ENCODE measurements around the gene PTPRN.
"Not testable (repeated sequence)": the region's sequence is repeated elsewhere in the genome, so short reads cannot be mapped to it uniquely, and the experiment has no call there.

Gene PTPRN

GRCh38 chr2:219271021-219271420, 38.2 kb downstream of the PTPRN start:
- no peak for DNase-seq

DNA sequence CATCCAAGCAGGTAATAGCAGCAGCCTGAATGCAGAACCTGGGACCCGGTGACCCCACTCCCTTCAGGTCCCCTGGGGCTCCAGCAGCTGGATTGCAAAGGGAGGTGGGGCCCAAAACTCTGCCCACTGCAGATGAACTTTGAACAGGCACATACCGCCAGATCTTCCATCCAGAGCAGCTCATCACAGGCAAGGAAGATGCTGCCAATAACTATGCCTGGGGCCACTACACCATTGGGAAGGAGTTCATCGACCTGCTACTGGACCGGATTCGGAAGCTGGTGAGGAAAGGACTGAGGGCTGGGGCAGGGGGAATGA, 39.2 kb downstream of the PTPRN start:
- no peak for DNase-seq

- DNase-seq, result peak in 1 of 56 donors; percentile 23
Observed at GRCh38 chr2:219269362-219270054, 39.7 kb downstream of the PTPRN start.

DNA sequence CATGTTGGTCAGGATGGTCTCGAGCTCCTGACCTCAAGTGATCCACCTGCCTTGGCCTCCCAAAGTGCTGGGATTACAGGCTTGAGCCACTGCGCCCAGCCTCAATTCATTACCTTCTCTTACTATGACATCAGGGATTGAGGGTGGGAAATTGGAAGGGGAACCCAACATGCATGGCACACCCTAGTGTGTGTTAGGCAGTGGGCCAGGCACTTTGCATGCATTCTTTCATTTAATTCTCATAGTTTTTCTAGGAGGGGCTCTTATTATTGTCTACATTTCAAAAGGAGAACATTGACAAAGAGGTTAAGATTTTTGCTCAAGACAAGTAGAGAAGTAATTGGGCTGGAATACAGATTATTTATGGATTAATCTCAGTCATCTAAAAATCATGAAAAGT, 40.9 kb downstream of the PTPRN start:
- no peak for DNase-seq

- no peak for DNase-seq
Observed at GRCh38 chr2:219266886-219267285, 42.3 kb downstream of the PTPRN start.

DNA sequence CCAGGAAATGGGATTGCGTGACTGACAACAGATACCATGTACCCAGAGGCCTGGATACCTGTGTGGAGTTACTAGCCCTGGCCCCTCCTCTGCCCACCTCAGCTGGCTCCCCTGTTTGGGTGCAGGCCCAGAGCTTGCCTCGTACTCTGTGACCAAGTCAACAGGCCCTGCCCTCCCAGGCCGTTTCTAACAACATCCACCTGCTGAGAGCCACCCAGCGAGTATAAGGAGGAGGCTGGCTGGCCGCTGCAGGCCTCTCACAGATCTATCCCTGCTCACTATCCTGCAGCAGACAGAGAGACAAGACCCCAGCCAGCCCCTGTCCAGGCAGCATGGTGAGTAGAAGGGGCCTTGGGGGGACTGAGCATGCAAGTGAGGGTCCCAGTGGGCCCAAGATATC, 43.0 kb downstream of the PTPRN start:
- no peak for DNase-seq

GRCh38 chr2:219261024-219261855, 48.0 kb downstream of the PTPRN start:
- DNase-seq, result no peak

- not testable (repeated sequence) for DNase-seq
Observed at GRCh38 chr2:219258942-219259341, 50.3 kb downstream of the PTPRN start.

- peak in 1 of 56 donors; percentile 45 for DNase-seq
Observed at GRCh38 chr2:219254590-219255201, 54.5 kb downstream of the PTPRN start.

- peak in 53 of 56 donors; percentile 22 to 88 (median 65) for DNase-seq
Observed at GRCh38 chr2:219253753-219254589, 55.2 kb downstream of the PTPRN start, which contains the start of gene TUBA4A. Gene TUBA4A, minus strand, starts transcription at chr2:219253918. Its CDS starts 60 bp downstream, at chr2:219253858.

- DNase-seq, result peak in 14 of 56 donors; percentile 19 to 60 (median 36)
Observed at GRCh38 chr2:219252900-219253752, 56.1 kb downstream of the PTPRN start, which contains the start of gene TUBA4B. Gene TUBA4B, plus strand, starts transcription at chr2:219253243. Its CDS starts 165 bp downstream, at chr2:219253408.

- DNase-seq, result peak in 3 of 56 donors; percentile 9 to 48 (median 45)
Observed at GRCh38 chr2:219252570-219252899, 56.7 kb downstream of the PTPRN start.

- no peak for DNase-seq
Observed at GRCh38 chr2:219252084-219252483, 57.1 kb downstream of the PTPRN start.

- no peak for DNase-seq
Observed at GRCh38 chr2:219251656-219252055, 57.5 kb downstream of the PTPRN start.

DNA sequence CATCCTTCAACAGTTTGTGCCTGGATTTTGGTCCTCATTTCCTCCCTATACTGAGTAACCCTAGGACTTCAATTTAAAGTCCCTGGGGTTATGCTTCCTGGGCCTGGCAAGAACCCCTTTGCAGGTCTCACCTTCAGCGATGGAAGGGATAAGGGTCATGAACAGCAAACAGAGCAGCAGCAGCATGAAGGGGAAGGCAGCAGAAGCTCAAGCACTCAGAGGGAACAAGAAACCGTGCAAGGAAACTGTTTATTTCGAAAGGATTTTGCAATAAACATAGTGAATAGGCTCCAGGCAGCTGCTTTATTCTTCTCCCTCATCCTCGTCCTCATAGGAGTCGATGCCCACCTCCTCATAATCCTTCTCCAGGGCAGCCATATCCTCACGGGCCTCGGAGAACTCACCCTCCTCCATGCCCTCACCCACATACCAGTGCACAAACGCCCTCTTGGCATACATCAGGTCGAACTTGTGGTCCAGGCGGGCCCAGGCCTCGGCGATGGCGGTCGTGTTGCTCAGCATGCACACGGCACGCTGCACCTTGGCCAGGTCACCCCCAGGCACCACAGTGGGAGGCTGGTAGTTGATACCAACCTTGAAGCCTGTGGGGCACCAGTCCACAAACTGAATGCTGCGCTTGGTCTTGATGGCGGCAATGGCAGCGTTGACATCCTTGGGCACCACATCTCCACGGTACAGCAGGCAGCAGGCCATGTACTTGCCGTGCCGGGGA, 59.0 kb downstream of the PTPRN start:
- DNase-seq, result no peak

DNA sequence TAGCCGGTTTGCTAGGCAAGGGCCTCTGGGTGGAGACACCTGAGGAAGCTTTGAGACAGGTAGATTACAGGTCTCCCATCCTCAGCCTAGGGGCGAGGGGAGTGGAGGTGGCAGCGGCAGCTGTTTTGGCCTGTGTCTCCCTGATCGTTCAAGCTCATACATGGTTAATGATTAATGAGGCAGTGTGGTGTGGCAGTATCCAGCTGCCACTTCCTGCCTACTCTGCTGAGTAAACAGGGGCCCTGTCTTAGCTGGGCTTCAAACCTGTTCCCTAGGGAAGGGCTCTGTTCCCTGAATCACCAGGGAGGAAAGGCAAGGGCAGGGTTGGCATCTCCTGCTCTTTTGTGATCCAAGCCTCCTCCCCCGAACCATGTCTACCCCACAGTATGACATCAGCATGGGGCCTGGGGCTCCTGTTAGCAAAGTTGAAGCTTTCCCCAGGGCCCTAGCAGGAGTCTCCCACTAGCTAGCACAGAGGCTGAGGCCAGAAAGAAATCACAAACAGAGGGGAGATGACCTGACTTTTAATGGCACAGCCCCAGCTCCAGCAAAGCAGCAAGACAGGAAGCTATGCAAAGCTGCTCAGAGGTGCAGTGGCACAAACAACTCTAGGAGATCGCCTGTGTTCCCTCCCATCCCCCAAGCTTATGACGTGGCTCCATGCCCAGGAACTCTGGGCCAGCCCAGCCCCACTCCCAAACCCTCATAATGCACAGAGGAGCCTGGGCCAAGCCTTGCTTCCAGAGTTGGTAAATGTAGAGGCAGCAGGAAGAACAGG, 59.8 kb downstream of the PTPRN start:
- DNase-seq, result peak in 47 of 56 donors; percentile 7 to 75 (median 47)

- no peak for DNase-seq
Observed at GRCh38 chr2:219248845-219249202, 60.4 kb downstream of the PTPRN start.

GRCh38 chr2:219247678-219248642, 61.2 kb downstream of the PTPRN start:
- DNase-seq, result no peak
